ENCODE results near the gene PRKCE. TPM values are rescaled to one million over a fixed set of nuclear protein-coding genes. Genes with fewer than 3 reads are reported as not detected.

The PRKCE gene
- total RNA-seq, 1 donor from 2014 or later, result 4.6 TPM

GRCh38 chr2:46167406-46167805, 515.9 kb downstream of the PRKCE start:
- H3K9me3 ChIP-seq, result no peaks in the 10 kb centered on the region
- no peak for TF ChIP-seq CTCF (IDR thresholded peaks at IDR 0.05)
- H3K4me1 ChIP-seq, result peaks cover 12 to 36% of the 10 kb centered on the region in 2 donors
- intact Hi-C loops (cut with DNase I), result no loop called here
- no peaks in the 10 kb centered on the region for H3K27me3 ChIP-seq
- no peak overlapping the region for H3K4me3 ChIP-seq
- H3K36me3 ChIP-seq, result no peaks in the 10 kb centered on the region
- DNase-seq (ENCODE audit: low spot score in 2 of 2), result no peak
- H3K27ac ChIP-seq, result no peak overlapping the region

- TF ChIP-seq CTCF (IDR thresholded peaks at IDR 0.05), result no peak
- peak overlapping the region in 1 of 2 donors; percentile 16 for H3K27ac ChIP-seq
- intact Hi-C loops (cut with DNase I), result no loop called here
- no peaks in the 10 kb centered on the region for H3K27me3 ChIP-seq
- H3K36me3 ChIP-seq, result no peaks in the 10 kb centered on the region
- no peaks in the 10 kb centered on the region for H3K9me3 ChIP-seq
- H3K4me3 ChIP-seq, result no peak overlapping the region
- no peak for DNase-seq (ENCODE audit: low spot score in 2 of 2)
- peaks cover 12 to 32% of the 10 kb centered on the region in 2 donors for H3K4me1 ChIP-seq
Measured at GRCh38 chr2:46167924-46168323, 516.4 kb downstream of the PRKCE start.

- Histone ChIP-seq H3K27ac (peak overlapping the region in 1 of 2 donors; percentile 19), H3K4me3 (no peak overlapping the region), H3K27me3 (no peaks in the 10 kb centered on the region), H3K9me3 (no peaks in the 10 kb centered on the region), H3K4me1 (peaks cover 10 to 20% of the 10 kb centered on the region in 2 donors), H3K36me3 (no peaks in the 10 kb centered on the region)
- intact Hi-C loops (cut with DNase I), result no loop called here
- TF ChIP-seq CTCF (IDR thresholded peaks at IDR 0.05), result no peak
- DNase-seq (ENCODE audit: low spot score in 2 of 2), result no peak
Measured at GRCh38 chr2:46169467-46169866, 518.0 kb downstream of the PRKCE start.

- no peak for DNase-seq (ENCODE audit: low spot score in 2 of 2)
- Histone ChIP-seq H3K4me1 (peaks cover 7 to 16% of the 10 kb centered on the region in 2 donors), H3K27me3 (no peaks in the 10 kb centered on the region), H3K36me3 (no peaks in the 10 kb centered on the region), H3K9me3 (no peaks in the 10 kb centered on the region), H3K4me3 (no peak overlapping the region), H3K27ac (peak overlapping the region; percentile 19 to 30)
- no peak for TF ChIP-seq CTCF (IDR thresholded peaks at IDR 0.05)
- intact Hi-C loops (cut with DNase I), result no loop called here
Measured at GRCh38 chr2:46170026-46170425, 518.6 kb downstream of the PRKCE start.

GRCh38 chr2:46170611-46171350, 519.3 kb downstream of the PRKCE start:
- H3K4me3 ChIP-seq, result no peak overlapping the region
- no peaks in the 10 kb centered on the region for H3K27me3 ChIP-seq
- DNase-seq (ENCODE audit: low spot score in 2 of 2), result no peak
- H3K36me3 ChIP-seq, result no peaks in the 10 kb centered on the region
- H3K9me3 ChIP-seq, result no peaks in the 10 kb centered on the region
- intact Hi-C loops (cut with DNase I), result no loop called here
- TF ChIP-seq CTCF (IDR thresholded peaks at IDR 0.05), result no peak
- peaks cover 3 to 10% of the 10 kb centered on the region in 2 donors for H3K4me1 ChIP-seq
- peak overlapping the region; percentile 30 to 40 for H3K27ac ChIP-seq

All from ascending aorta (tissue), 2 donors.